Heart right ventricle (tissue), 16 donors: ENCODE measurements around the gene RPE. TPM values are rescaled to one million over a fixed set of nuclear protein-coding genes. Genes with fewer than 3 reads are reported as not detected.

Source experiments
- ATAC-seq, 8 donors: fragments of 200-7000 bp; cut with Tn5 transposase; one replicate each; pipeline ENCODE4 v1.9.1; 2020; ENCODE audit warnings: mild to moderate bottlenecking in 8 of 8, moderate library complexity in 8 of 8, moderate number of reproducible peaks in 1 of 8
- DNase-seq, 2 donors: peaks; one replicate each; pipeline ENCODE4 v3.0.0-alpha.2; 2020
- H3K27ac ChIP-seq, 10 donors: fragments of 200-600 bp; sonication (generic) in 2 of 10; one replicate each; pipeline versions ENCODE4 v1.5.0 to v1.8.0; 2020 to 2022; ENCODE audit warnings: mild to moderate bottlenecking in 3 of 10
- H3K27me3 ChIP-seq, 7 donors: fragments of 200-600 bp; one replicate each; pipeline ENCODE4 v1.8.0; 2021 to 2022; ENCODE audit warnings: mild to moderate bottlenecking in 2 of 7
- H3K36me3 ChIP-seq, 9 donors: fragments of 200-600 bp; sonication (generic) in 1 of 9; one replicate each; pipeline versions ENCODE4 v1.5.0 to v1.8.0; 2020 to 2022; ENCODE audit warnings: mild to moderate bottlenecking in 2 of 9
- H3K4me1 ChIP-seq, 9 donors: fragments of 200-600 bp; sonication (generic) in 1 of 9; one replicate each; pipeline versions ENCODE4 v1.5.0 to v1.8.0; 2020 to 2022; ENCODE audit warnings: mild to moderate bottlenecking in 4 of 9
- H3K4me3 ChIP-seq, 10 donors: fragments of 200-600 bp; sonication (generic) in 2 of 10; one replicate each; pipeline versions ENCODE4 v1.5.0 to v1.8.0; 2020 to 2022; ENCODE audit warnings: mild to moderate bottlenecking in 7 of 10, moderate library complexity in 2 of 10
- H3K9me3 ChIP-seq, 11 donors: fragments of 200-600 bp in 10 of 11; sonication (generic) in 2 of 11; one replicate each; pipeline versions ENCODE4 v1.5.0 to v1.8.0; 2013 to 2022; ENCODE audit warnings: mild to moderate bottlenecking in 2 of 11, control low read depth in 1 of 11, moderate library complexity in 1 of 11
- CTCF ChIP-seq, 9 donors: fragments of 200-600 bp; sonication (generic) in 2 of 9; IDR thresholded peaks; one replicate each; pipeline versions ENCODE4 v1.5.0 to v1.8.0; 2021 to 2022; ENCODE audit warnings: antibody characterized with exemption in 9 of 9, mild to moderate bottlenecking in 5 of 9, moderate library complexity in 1 of 9
- WGBS, 2 donors: extraction: QIAGEN DNeasy Blood & Tissue Kit; methylation state at CpG; one replicate each; pipeline ENCODE4 v1.1.7; 2013; ENCODE audit warnings: inconsistent platforms in 1 of 2; 5-methylcytosine and 5-hydroxymethylcytosine counted together
- intact Hi-C, 10 donors: fragments of 100-400 bp; cut with DNase I; formaldehyde crosslinking; loops; one replicate each; pipeline versions ENCODE4 v1.11.1 to v1.14.2; 2022
- polyA plus RNA-seq, 2 donors: library from polyadenylated mRNA; stranded (reverse); fragments of 200-250 nt; gene quantifications; one replicate each; pipeline ENCODE4 v1.2.3, GENCODE V29; 2013
- total RNA-seq, 10 donors: library from RNA; stranded (reverse); fragmentation: NEBNext Ultra II Directional in 3 of 10; extraction: Animal tissue kit (Norgen Biotek cat#: 25700) in 3 of 10; gene quantifications; one replicate each; pipeline versions ENCODE4 v1.2.1 to v1.2.4, GENCODE V29; 2021 to 2023
- donor health status: Arrhythmogenic right ventricular cardiomyopathy.
- donor health status: ischemic (EF 13 %, LVEDD 7.1; RV severe dilation, severe dysfunction).
- donor health status: healthy with polysubstance abuse.
- donor health status: DM: no; HTN: yes; CAD: no.
- donor health status: DM: no; HTN: no; CAD: no.
- donor health status: ischemic (EF 25% LVEDD 6.9; RV normal size, moderate dysfunction).
- donor health status: ischemic (EF 25% LVEDD 5.7; RV mildly dilated, moderate dysfunction).
- donor health status: healthy.
- donor health status: DM: yes; HTN: yes; CAD: no.
- donor health status: Ischemic cardiomyopathy.
- donor health status: ischemic (EF 35%, LVEDD 5.7; RV mildly dilated, moderate dysfunction).
- donor health status: nonischemic (EF 11% LVEDD 7.7; RV severe dilation, severe dysfunction).
- donor health status: DM: yes; HTN: yes; CAD: no.
- donor health status: PGD.
- donor health status: ischemic (EF 29% LVEDD 5.4; RV normal size, mild dysfunction).
- donor health status: nonischemic (EF 23%, LVEDD 6.1; RV moderate dilation, normal function).

Gene RPE
- total and polyA plus RNA-seq, 12 donors: 8.0 to 25.6 (median 14.7) TPM

GRCh38 chr2:210007895-210008294, 5.5 kb downstream of the RPE start:
- Histone ChIP-seq H3K4me1 (peaks cover 0 to 62% (median 50%) of the 10 kb centered on the region in 9 donors), H3K9me3 (no peaks in the 10 kb centered on the region), H3K27ac (no peak overlapping the region), H3K4me3 (no peak overlapping the region), H3K36me3 (peaks cover 0 to 69% (median 0%) of the 10 kb centered on the region in 9 donors), H3K27me3 (no peaks in the 10 kb centered on the region)
- ATAC-seq (peak in 5 of 8 donors; percentile 32 to 45 (median 38)), DNase-seq (no peak)
- no peak for TF ChIP-seq CTCF (IDR thresholded peaks at IDR 0.05)
- 52 to 78% methylated on average over 2 of the region's 2 CpGs for WGBS, 2 donors
- intact Hi-C loops: loop anchor here in 1 of 10 donors (10.0 kb wide), 1 partner anchor 167 kb away; the partner anchor contains the start of gene KANSL1L

- Histone ChIP-seq H3K9me3 (no peaks in the 10 kb centered on the region), H3K4me1 (peaks cover 0 to 51% (median 39%) of the 10 kb centered on the region in 9 donors), H3K27me3 (no peaks in the 10 kb centered on the region), H3K4me3 (no peak overlapping the region), H3K27ac (no peak overlapping the region), H3K36me3 (peaks cover 0 to 82% (median 1%) of the 10 kb centered on the region in 9 donors)
- intact Hi-C loops: loop anchor here in 1 of 10 donors (10.0 kb wide), 1 partner anchor 166 kb away; the partner anchor contains the start of gene KANSL1L
- ATAC-seq: no peak
- DNase-seq: no peak
- no peak for TF ChIP-seq CTCF (IDR thresholded peaks at IDR 0.05)
- WGBS, 2 donors: 73 to 74% methylated on average over 6 of the region's 6 CpGs
Measured at GRCh38 chr2:210009126-210009525, 6.7 kb downstream of the RPE start.

- no peaks in the 10 kb centered on the region for H3K9me3 ChIP-seq
- peaks cover 0 to 43% (median 31%) of the 10 kb centered on the region in 9 donors for H3K4me1 ChIP-seq
- 50 to 58% methylated on average over 3 of the region's 3 CpGs for WGBS, 2 donors
- H3K4me3 ChIP-seq: no peak overlapping the region
- DNase-seq: no peak
- intact Hi-C loops: loop anchor here in 2 of 10 donors (10.0 kb wide), 2 partner anchors 55 to 165 kb away; partner anchors contain the start of gene KANSL1L (in 1 of the 2)
- no peak for ATAC-seq
- no peak for TF ChIP-seq CTCF (IDR thresholded peaks at IDR 0.05)
- no peaks in the 10 kb centered on the region for H3K27me3 ChIP-seq
- no peak overlapping the region for H3K27ac ChIP-seq
- peaks cover 0 to 86% (median 8%) of the 10 kb centered on the region in 9 donors for H3K36me3 ChIP-seq
Measured at GRCh38 chr2:210009896-210010295, 7.5 kb downstream of the RPE start.

- Histone ChIP-seq H3K27me3 (no peaks in the 10 kb centered on the region), H3K4me3 (no peak overlapping the region), H3K27ac (no peak overlapping the region), H3K4me1 (no peaks in the 10 kb centered on the region), H3K9me3 (no peaks in the 10 kb centered on the region), H3K36me3 (peaks cover 0 to 100% (median 57%) of the 10 kb centered on the region in 9 donors)
- TF ChIP-seq CTCF (IDR thresholded peaks at IDR 0.05): no peak
- 79 to 84% methylated on average over 1 of the region's 1 CpG for WGBS, 2 donors
- intact Hi-C loops: no loop called here
- DNase-seq (no peak), ATAC-seq (no peak)
Measured at GRCh38 chr2:210020138-210020537, 17.7 kb downstream of the RPE start.
